Measurements from ENCODE around the gene OR2V1.
"Not testable (repeated sequence)": the region's sequence is repeated elsewhere in the genome, so short reads cannot be mapped to it uniquely, and the experiment has no call there.

DNA sequence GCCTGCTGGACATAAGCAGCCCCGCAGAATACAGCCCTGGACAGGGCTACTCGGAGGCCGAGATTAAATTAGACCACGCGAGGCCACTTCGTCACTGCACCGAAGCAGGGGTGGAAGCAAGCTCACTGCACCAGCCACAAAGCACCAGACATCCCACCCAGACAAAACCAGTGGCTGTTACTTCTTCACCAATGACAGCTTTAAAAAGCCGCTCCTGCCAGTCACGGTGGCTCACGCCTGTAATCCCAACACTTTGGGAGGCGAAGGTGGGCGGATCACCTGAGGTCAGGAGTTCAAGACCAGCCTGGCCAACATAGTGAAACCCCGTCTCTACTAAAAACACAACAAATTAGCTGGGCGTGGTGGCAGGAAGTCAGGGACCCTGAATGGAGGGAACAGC, 46.6 kb upstream of the OR2V1 start:
- not testable (repeated sequence) for TF ChIP-seq POLR2A (IDR thresholded peaks at IDR 0.05)
- TF ChIP-seq, protein P1, sequence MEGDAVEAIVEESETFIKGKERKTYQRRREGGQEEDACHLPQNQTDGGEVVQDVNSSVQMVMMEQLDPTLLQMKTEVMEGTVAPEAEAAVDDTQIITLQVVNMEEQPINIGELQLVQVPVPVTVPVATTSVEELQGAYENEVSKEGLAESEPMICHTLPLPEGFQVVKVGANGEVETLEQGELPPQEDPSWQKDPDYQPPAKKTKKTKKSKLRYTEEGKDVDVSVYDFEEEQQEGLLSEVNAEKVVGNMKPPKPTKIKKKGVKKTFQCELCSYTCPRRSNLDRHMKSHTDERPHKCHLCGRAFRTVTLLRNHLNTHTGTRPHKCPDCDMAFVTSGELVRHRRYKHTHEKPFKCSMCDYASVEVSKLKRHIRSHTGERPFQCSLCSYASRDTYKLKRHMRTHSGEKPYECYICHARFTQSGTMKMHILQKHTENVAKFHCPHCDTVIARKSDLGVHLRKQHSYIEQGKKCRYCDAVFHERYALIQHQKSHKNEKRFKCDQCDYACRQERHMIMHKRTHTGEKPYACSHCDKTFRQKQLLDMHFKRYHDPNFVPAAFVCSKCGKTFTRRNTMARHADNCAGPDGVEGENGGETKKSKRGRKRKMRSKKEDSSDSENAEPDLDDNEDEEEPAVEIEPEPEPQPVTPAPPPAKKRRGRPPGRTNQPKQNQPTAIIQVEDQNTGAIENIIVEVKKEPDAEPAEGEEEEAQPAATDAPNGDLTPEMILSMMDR (IDR thresholded peaks at IDR 0.05) = not testable (repeated sequence)

Data from uterus (tissue), 2 donors.